ENCODE results near the gene TARDBP. TPM values are rescaled to one million over a fixed set of nuclear protein-coding genes. Genes with fewer than 3 reads are reported as not detected.
A peak's percentile ranks its signal among the peaks of the same experiment; 100 is the strongest.

Gene TARDBP
- total RNA-seq, 1 donor from 2014 or later = 117 TPM

DNA sequence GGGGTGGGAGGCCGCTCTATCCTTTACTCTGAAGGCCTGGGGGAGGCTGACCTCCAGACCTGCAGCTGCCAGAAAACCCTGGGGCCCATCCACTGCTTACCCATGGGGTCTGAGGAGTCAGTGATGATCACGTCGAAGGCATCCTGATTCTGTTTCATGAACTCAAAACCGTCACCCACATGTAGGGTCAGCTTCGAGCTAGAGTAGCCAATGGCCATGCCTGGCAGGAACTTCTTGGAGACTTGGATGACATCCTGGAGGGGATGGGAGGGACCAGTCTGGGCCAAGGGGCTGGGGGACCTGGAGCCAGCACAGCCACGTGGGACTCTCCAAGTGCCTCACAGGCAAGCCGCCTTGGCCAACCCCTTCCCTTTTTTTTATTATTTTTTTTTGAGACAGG lies 44.0 kb downstream of the TARDBP start:
- peaks cover 16% of the 10 kb centered on the region for H3K4me1 Mint-ChIP-seq (ENCODE audit: unreplicated experiment)
- H3K27me3 Mint-ChIP-seq (ENCODE audit: unreplicated experiment) = no peaks in the 10 kb centered on the region
- H3K9me3 Mint-ChIP-seq (ENCODE audit: unreplicated experiment) = no peaks in the 10 kb centered on the region
- TF ChIP-seq, protein P1, sequence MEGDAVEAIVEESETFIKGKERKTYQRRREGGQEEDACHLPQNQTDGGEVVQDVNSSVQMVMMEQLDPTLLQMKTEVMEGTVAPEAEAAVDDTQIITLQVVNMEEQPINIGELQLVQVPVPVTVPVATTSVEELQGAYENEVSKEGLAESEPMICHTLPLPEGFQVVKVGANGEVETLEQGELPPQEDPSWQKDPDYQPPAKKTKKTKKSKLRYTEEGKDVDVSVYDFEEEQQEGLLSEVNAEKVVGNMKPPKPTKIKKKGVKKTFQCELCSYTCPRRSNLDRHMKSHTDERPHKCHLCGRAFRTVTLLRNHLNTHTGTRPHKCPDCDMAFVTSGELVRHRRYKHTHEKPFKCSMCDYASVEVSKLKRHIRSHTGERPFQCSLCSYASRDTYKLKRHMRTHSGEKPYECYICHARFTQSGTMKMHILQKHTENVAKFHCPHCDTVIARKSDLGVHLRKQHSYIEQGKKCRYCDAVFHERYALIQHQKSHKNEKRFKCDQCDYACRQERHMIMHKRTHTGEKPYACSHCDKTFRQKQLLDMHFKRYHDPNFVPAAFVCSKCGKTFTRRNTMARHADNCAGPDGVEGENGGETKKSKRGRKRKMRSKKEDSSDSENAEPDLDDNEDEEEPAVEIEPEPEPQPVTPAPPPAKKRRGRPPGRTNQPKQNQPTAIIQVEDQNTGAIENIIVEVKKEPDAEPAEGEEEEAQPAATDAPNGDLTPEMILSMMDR (IDR thresholded peaks at IDR 0.05) = no peak
- no peak overlapping the region for H3K27ac Mint-ChIP-seq (ENCODE audit: unreplicated experiment)
- H3K36me3 Mint-ChIP-seq (ENCODE audit: unreplicated experiment) = peaks cover 7% of the 10 kb centered on the region
- no peak overlapping the region for H3K4me3 Mint-ChIP-seq (ENCODE audit: unreplicated experiment)
- no peak for DNase-seq (ENCODE audit: extremely low spot score, unreplicated experiment)

GRCh38 chr1:11057477-11057876 lies 45.0 kb downstream of the TARDBP start:
- Mint-ChIP-seq H3K27me3 (ENCODE audit: unreplicated experiment) (no peaks in the 10 kb centered on the region), H3K4me3 (ENCODE audit: unreplicated experiment) (peak overlapping the region; percentile 22), H3K27ac (ENCODE audit: unreplicated experiment) (no peak overlapping the region), H3K4me1 (ENCODE audit: unreplicated experiment) (peaks cover 16% of the 10 kb centered on the region), H3K9me3 (ENCODE audit: unreplicated experiment) (no peaks in the 10 kb centered on the region), H3K36me3 (ENCODE audit: unreplicated experiment) (peaks cover 7% of the 10 kb centered on the region)
- DNase-seq (ENCODE audit: extremely low spot score, unreplicated experiment) = no peak
- TF ChIP-seq, protein P1 (IDR thresholded peaks at IDR 0.05) = no peak

GRCh38 chr1:11058026-11058425 lies 45.6 kb downstream of the TARDBP start:
- H3K4me3 Mint-ChIP-seq (ENCODE audit: unreplicated experiment) = peak overlapping the region; percentile 94

GRCh38 chr1:11058595-11059154 lies 46.2 kb downstream of the TARDBP start:
- H3K4me1 Mint-ChIP-seq (ENCODE audit: unreplicated experiment) = peaks cover 16% of the 10 kb centered on the region
- no peak for DNase-seq (ENCODE audit: extremely low spot score, unreplicated experiment)
- no peaks in the 10 kb centered on the region for H3K9me3 Mint-ChIP-seq (ENCODE audit: unreplicated experiment)
- H3K4me3 Mint-ChIP-seq (ENCODE audit: unreplicated experiment) = peak overlapping the region; percentile 94
- peak overlapping the region; percentile 77 for H3K27ac Mint-ChIP-seq (ENCODE audit: unreplicated experiment)
- H3K27me3 Mint-ChIP-seq (ENCODE audit: unreplicated experiment) = no peaks in the 10 kb centered on the region
- TF ChIP-seq, protein P1 (IDR thresholded peaks at IDR 0.05) = no peak
- H3K36me3 Mint-ChIP-seq (ENCODE audit: unreplicated experiment) = peaks cover 11% of the 10 kb centered on the region

More at GRCh38 chr1:11058026-11058425, 45.6 kb downstream of the TARDBP start:
- Mint-ChIP-seq H3K9me3 (ENCODE audit: unreplicated experiment) (no peaks in the 10 kb centered on the region), H3K27ac (ENCODE audit: unreplicated experiment) (no peak overlapping the region), H3K4me1 (ENCODE audit: unreplicated experiment) (peaks cover 16% of the 10 kb centered on the region), H3K36me3 (ENCODE audit: unreplicated experiment) (peaks cover 8% of the 10 kb centered on the region), H3K27me3 (ENCODE audit: unreplicated experiment) (no peaks in the 10 kb centered on the region)
- TF ChIP-seq, protein P1 (IDR thresholded peaks at IDR 0.05) = no peak
- DNase-seq (ENCODE audit: extremely low spot score, unreplicated experiment) = no peak

DNA sequence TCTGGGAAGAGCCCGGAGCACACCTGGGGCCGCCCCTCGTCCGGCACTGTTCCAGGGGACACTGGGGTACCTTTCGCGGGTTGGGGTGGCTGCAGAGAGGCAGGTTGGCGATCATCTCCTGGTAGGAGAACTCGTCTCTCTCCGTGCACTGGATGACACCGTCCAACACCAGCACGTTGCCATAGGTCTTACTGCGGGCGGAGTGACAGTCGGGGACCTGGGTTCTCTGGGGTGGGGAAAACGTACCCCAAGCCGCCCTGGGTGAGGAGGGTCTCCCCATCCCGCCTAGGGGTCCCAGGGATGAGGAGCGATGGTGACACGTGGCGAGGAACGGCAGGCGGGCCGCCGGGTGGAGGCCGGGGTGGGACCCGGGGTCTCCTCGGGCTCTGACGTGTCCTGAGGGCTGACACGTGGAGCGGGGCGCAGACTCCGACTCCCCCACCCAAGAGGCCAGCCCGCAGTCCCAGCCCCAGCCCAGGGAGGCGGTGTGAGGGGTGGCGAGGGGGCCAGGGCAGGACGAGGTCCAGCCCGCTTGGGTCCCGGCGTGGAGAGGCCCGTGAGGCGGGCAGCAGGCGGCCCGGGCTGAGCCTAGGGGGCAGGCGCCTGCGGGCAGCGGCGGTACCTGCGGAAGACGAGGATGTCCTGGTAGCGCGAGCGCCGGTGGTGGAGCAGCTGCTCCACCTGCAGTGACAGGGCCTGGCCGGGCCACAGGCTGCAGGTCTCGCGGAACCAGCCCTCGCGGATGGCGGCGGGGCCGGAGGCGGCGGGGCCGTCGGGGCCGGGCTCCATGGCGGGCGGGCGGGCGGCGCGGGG lies 46.9 kb downstream of the TARDBP start:
- peak overlapping the region; percentile 94 for H3K4me3 Mint-ChIP-seq (ENCODE audit: unreplicated experiment)
- no peak for DNase-seq (ENCODE audit: extremely low spot score, unreplicated experiment)
- H3K9me3 Mint-ChIP-seq (ENCODE audit: unreplicated experiment) = no peaks in the 10 kb centered on the region
- peaks cover 9% of the 10 kb centered on the region for H3K36me3 Mint-ChIP-seq (ENCODE audit: unreplicated experiment)
- TF ChIP-seq, protein P1 (IDR thresholded peaks at IDR 0.05) = no peak
- no peaks in the 10 kb centered on the region for H3K27me3 Mint-ChIP-seq (ENCODE audit: unreplicated experiment)
- peak overlapping the region; percentile 77 for H3K27ac Mint-ChIP-seq (ENCODE audit: unreplicated experiment)
- H3K4me1 Mint-ChIP-seq (ENCODE audit: unreplicated experiment) = peaks cover 16% of the 10 kb centered on the region
